Testis (tissue), 2 donors: ENCODE data around the gene KIF21B.

Source experiments
- POLR2A ChIP-seq: fragments of 450-650 bp; IDR thresholded peaks from one replicate; pipeline ENCODE4 v1.6.1; 2017; ENCODE audit warnings: antibody characterized with exemption, mild to moderate bottlenecking, moderate library complexity
- TF ChIP-seq, protein P1 (sequence below), 3 experiments: fragments of 450-650 bp in 2 of 3; fragments of 200-600 bp in 1 of 3; sonication (generic) in 1 of 3; IDR thresholded peaks; one replicate each; pipeline ENCODE4 v1.5.1; 2016 to 2019; ENCODE audit warnings: antibody characterized with exemption in 3 of 3, mild to moderate bottlenecking in 2 of 3, moderate library complexity in 1 of 3

DNA sequence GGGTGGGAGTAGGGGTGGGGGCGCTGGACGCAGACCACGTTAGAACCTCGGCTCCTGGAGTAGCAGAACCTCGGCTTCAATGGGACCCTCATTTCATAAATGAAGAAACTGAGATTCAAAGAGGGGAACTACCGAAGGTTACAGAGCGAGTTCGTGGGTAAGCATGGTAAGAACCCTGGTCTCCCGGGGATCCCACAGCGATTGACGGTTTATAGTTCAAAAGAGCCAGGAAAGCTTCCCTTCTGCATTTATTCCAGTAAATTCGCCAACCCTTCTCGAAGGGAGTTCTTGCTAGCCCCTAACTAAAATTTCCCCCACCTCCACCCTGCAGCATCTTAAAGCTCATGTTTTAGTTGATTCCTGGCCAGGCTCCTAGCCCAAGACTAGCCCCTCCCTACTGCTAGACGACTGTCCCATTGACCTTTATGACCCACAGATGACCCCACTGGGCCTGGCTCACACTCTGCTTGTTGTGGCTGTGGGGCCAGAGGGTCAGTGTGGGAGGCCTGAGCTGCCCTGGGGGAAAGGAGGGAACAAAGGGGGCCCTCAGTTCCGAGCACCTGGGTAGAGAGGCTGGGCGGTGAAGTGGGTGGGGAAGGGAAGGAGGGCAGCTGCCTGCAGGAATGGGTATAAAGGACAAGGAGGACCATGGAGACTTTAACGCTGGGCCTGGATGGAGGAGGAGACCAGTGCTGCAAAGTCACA is 558 bp upstream of the KIF21B start:
- TF ChIP-seq, protein P1, sequence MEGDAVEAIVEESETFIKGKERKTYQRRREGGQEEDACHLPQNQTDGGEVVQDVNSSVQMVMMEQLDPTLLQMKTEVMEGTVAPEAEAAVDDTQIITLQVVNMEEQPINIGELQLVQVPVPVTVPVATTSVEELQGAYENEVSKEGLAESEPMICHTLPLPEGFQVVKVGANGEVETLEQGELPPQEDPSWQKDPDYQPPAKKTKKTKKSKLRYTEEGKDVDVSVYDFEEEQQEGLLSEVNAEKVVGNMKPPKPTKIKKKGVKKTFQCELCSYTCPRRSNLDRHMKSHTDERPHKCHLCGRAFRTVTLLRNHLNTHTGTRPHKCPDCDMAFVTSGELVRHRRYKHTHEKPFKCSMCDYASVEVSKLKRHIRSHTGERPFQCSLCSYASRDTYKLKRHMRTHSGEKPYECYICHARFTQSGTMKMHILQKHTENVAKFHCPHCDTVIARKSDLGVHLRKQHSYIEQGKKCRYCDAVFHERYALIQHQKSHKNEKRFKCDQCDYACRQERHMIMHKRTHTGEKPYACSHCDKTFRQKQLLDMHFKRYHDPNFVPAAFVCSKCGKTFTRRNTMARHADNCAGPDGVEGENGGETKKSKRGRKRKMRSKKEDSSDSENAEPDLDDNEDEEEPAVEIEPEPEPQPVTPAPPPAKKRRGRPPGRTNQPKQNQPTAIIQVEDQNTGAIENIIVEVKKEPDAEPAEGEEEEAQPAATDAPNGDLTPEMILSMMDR (IDR thresholded peaks at IDR 0.05): no peak
- TF ChIP-seq POLR2A: no peak
